ENCODE results near the gene PRDM16. TPM values are rescaled to one million over a fixed set of nuclear protein-coding genes. Genes with fewer than 3 reads are reported as not detected.

The PRDM16 gene
- total RNA-seq, 1 experiment from 2014 or later: 0.17 TPM

GRCh38 chr1:3438661-3439180 lies 369.7 kb downstream of the PRDM16 start:
- Histone ChIP-seq H4K5ac (ENCODE audit: insufficient read length, low read depth, low read length) (no peak overlapping the region), H2BK12ac (ENCODE audit: insufficient read length, low read depth, low read length) (no peak overlapping the region), H4K8ac (replicated peaks; ENCODE audit: insufficient read length, low read depth, low read length) (no peak overlapping the region), H3K4ac (ENCODE audit: low read depth, low read length) (no peak overlapping the region), H3K18ac (ENCODE audit: insufficient read length, low read depth, low read length) (no peak overlapping the region), H2AFZ (ENCODE audit: low read length) (no peak overlapping the region), H3K23ac (ENCODE audit: insufficient read length, low read depth, low read length) (no peak overlapping the region), H3K23me2 (ENCODE audit: insufficient read length, low read depth, low read length, poor library complexity, severe bottlenecking) (peaks cover 4% of the 10 kb centered on the region), H3K79me1 (ENCODE audit: insufficient read depth, low read depth, low read length, poor library complexity, severe bottlenecking) (no peaks in the 10 kb centered on the region), H2BK20ac (ENCODE audit: low read depth, low read length, poor library complexity, severe bottlenecking) (no peak overlapping the region), H2BK5ac (ENCODE audit: insufficient read length, low read length) (no peak overlapping the region), H3K4me2 (ENCODE audit: insufficient read depth, insufficient read length, low read length) (no peak overlapping the region), H2AK5ac (ENCODE audit: insufficient read length, low read length) (no peak overlapping the region), H3K14ac (ENCODE audit: insufficient read depth, low read length) (no peak overlapping the region), H3K9me3 (ENCODE audit: control insufficient read depth, low read depth, low read length) (no peaks in the 10 kb centered on the region), H3K4me1 (ENCODE audit: insufficient read depth, low read length) (no peaks in the 10 kb centered on the region), H3K56ac (ENCODE audit: insufficient read length, low read depth, low read length) (no peak overlapping the region), H4K20me1 (ENCODE audit: control insufficient read depth, insufficient read depth, insufficient read length) (no peaks in the 10 kb centered on the region), H3K79me2 (ENCODE audit: insufficient read depth, low read length) (no peaks in the 10 kb centered on the region), H2BK120ac (ENCODE audit: low read depth, low read length, poor library complexity, severe bottlenecking) (no peak overlapping the region), H3K27ac (ENCODE audit: insufficient read length, low read depth, low read length) (no peak overlapping the region), H3K9ac (ENCODE audit: extremely low read depth, insufficient read length, low read length) (no peak overlapping the region), H4K91ac (ENCODE audit: insufficient read length, low read depth, low read length) (no peak overlapping the region), H3T11ph (ENCODE audit: low read length) (no peak overlapping the region), H3K27me3 (ENCODE audit: insufficient read depth, low read length) (no peaks in the 10 kb centered on the region; the same call in 1 of the 2 replicates), H2BK15ac (ENCODE audit: low read depth, low read length) (no peak overlapping the region)
- H3K4me1 Mint-ChIP-seq: peaks cover 9 to 21% of the 10 kb centered on the region in 2 experiments; a peak in 3 of 4 replicates
- H3K27ac Mint-ChIP-seq: no peak overlapping the region
- no peaks in the 10 kb centered on the region for H3K36me3 Mint-ChIP-seq (ENCODE audit: insufficient read depth in 1 of 3, low read depth in 3 of 3)
- H3K27me3 Mint-ChIP-seq (ENCODE audit: low read depth): peaks cover 9% of the 10 kb centered on the region
- H3K9me3 Mint-ChIP-seq: no peaks in the 10 kb centered on the region
- DNase-seq: no peak
- no peak overlapping the region for H3K4me3 Mint-ChIP-seq
- WGBS (ENCODE audit: extremely low coverage, insufficient read length, low lambda C conversion rate): no CpG with 5 or more reads among the region's 9 CpGs
- no peak for TF ChIP-seq CTCF (conservative IDR thresholded peaks at IDR 0.05)

Data from H9 (cell line).